K562 (cell line): ENCODE measurements around the gene TRIAP1. TPM values are rescaled to one million over a fixed set of nuclear protein-coding genes. Genes with fewer than 3 reads are reported as not detected.

ENCODE experiments used
- ATF3 ChIP-seq, 2 experiments: fragments of 450-650 bp in 1 of 2; sonication (generic) in 1 of 2; formaldehyde crosslinking in 1 of 2; IDR thresholded peaks in 1 of 2; conservative IDR thresholded peaks in 1 of 2; 2 replicates each; pipeline versions ENCODE4 v1.6.1 to v1.8.1; 2016 to 2023; ENCODE audit warnings: mild to moderate bottlenecking in 2 of 2, moderate library complexity in 2 of 2, inconsistent platforms in 1 of 2, missing genetic modification reagents in 1 of 2
- CBX1 ChIP-seq: sonication (generic); IDR thresholded peaks from 2 replicates; pipeline ENCODE4 v1.6.1; 2016; ENCODE audit warnings: antibody characterized with exemption, low read depth, mild to moderate bottlenecking
- CLOCK ChIP-seq: fragments of 250-450 bp; sonication (Bioruptor Pico); IDR thresholded peaks from 2 replicates; pipeline ENCODE4 v1.4.0; 2020; ENCODE audit warnings: mild to moderate bottlenecking, moderate library complexity, borderline replicate concordance
- E2F5 ChIP-seq: sonication (generic); formaldehyde crosslinking; IDR thresholded peaks from 2 replicates; pipeline ENCODE4 v1.8.0; 2022; ENCODE audit warnings: mild to moderate bottlenecking, missing genetic modification reagents
- EGR1 ChIP-seq: fragments of 450-650 bp; conservative IDR thresholded peaks from 2 replicates; pipeline ENCODE4 v1.6.1; 2017; ENCODE audit warnings: mild to moderate bottlenecking
- EZH2 ChIP-seq: IDR thresholded peaks from 2 replicates; pipeline ENCODE4 v1.6.1; 2012; ENCODE audit warnings: low read depth, mild to moderate bottlenecking, inconsistent platforms, low read length, borderline replicate concordance
- FIP1L1 ChIP-seq: fragments of 200-400 bp; formaldehyde crosslinking; IDR thresholded peaks from 2 replicates; pipeline ENCODE4 v1.6.1; 2018; ENCODE audit warnings: mild to moderate bottlenecking, low read depth, low read length; ENCODE audit not compliant: poor library complexity, severe bottlenecking
- FUS ChIP-seq: fragments of 200-400 bp; formaldehyde crosslinking; optimal IDR thresholded peaks from 2 replicates; pipeline ENCODE3; 2017; ENCODE audit warnings: low read depth, low read length
- HDAC2 ChIP-seq: fragments of 450-650 bp; IDR thresholded peaks from 2 replicates; pipeline ENCODE4 v1.6.1; 2016; ENCODE audit warnings: mild to moderate bottlenecking
- IFI16 ChIP-seq: fragments of 250-450 bp; sonication (Bioruptor Pico); IDR thresholded peaks from 2 replicates; pipeline ENCODE4 v2.1.2; 2022; ENCODE audit warnings: mild to moderate bottlenecking, inconsistent platforms
- MTF1 ChIP-seq: fragments of 250-450 bp; sonication (Bioruptor Pico); IDR thresholded peaks from 2 replicates; pipeline ENCODE4 v1.9.0; 2021; ENCODE audit warnings: moderate library complexity, mild to moderate bottlenecking, inconsistent platforms, borderline replicate concordance
- VEZF1 ChIP-seq: fragments of 200-800 bp; sonication (Bioruptor generic); IDR thresholded peaks from 2 replicates; pipeline ENCODE4 v1.6.1; 2017; ENCODE audit warnings: missing genetic modification characterization, missing compliant biosample characterization
- ZBTB43 ChIP-seq: sonication (generic); formaldehyde crosslinking; IDR thresholded peaks from 2 replicates; pipeline ENCODE4 v1.8.0; 2023; ENCODE audit warnings: mild to moderate bottlenecking, missing genetic modification reagents
- ZBTB5 ChIP-seq: fragments of 450-650 bp; IDR thresholded peaks from 2 replicates; pipeline ENCODE4 v1.6.1; 2017; ENCODE audit warnings: antibody characterized with exemption
- ZFPM2 ChIP-seq: fragments of 250-450 bp; sonication (Bioruptor Pico); IDR thresholded peaks from 2 replicates; pipeline ENCODE4 v1.5.1; 2022; ENCODE audit warnings: mild to moderate bottlenecking
- ZNF146 ChIP-seq: IDR thresholded peaks from one replicate; pipeline ENCODE4 v1.6.1; 2018; ENCODE audit warnings: missing compliant biosample characterization; ENCODE audit not compliant: unreplicated experiment
- polyA plus RNA-seq, 8 experiments: library from polyadenylated mRNA; depleted of rRNA in 4 of 8; stranded (reverse) in 5 of 8; unstranded in 3 of 8; fragments of >200 nt; fragmentation: Nextera tagmentation in 2 of 8; fragmentation: Illumina TruSeq in 1 of 8; extraction: Ambion mirVana in 2 of 8; extraction: Trizol in 1 of 8; gene quantifications; 2 replicates each; pipeline versions ENCODE4 v1.2.1 to v1.2.3, GENCODE V29; 2011 to 2014; ENCODE audit warnings: inconsistent platforms in 1 of 8, missing spikeins in 1 of 8
- total RNA-seq, 7 experiments: library from RNA; depleted of rRNA in 6 of 7; stranded (reverse); fragments of >200 nt in 6 of 7; fragmentation: Illumina TruSeq in 2 of 7; extraction: Trizol in 2 of 7; gene quantifications; 2 replicates each; pipeline versions ENCODE4 v1.2.1 to v1.2.3, GENCODE V29; 2011 to 2021; ENCODE audit warnings: low replicate concordance in 1 of 7

The TRIAP1 gene
- total and polyA plus RNA-seq, 9 of the 15 experiments (the other 6 are each of a cell fraction or from before 2014, with no cell fraction given), result 37.3 to 354 (median 65.4) TPM

- TF ChIP-seq CLOCK (CRISPR knock-in tag), result no peak
- TF ChIP-seq EGR1, result peak; percentile 91
- TF ChIP-seq IFI16, result no peak
- TF ChIP-seq HDAC2, result peak; percentile 88
- no peak; the same call in none of the 2 replicates for TF ChIP-seq CBX1
- TF ChIP-seq E2F5 (CRISPR knock-in tag), result no peak; the same call in 1 of the 2 replicates
- no peak for TF ChIP-seq EZH2
- TF ChIP-seq ZFPM2 (CRISPR knock-in tag), result 0 out of 2 replicates have a peak, but pooled peaks have one; percentile 9
- peak; percentile 86 for TF ChIP-seq VEZF1
- peak; percentile 16 for TF ChIP-seq ZNF146
- peak; percentile 71 for TF ChIP-seq FIP1L1
- TF ChIP-seq ZBTB43, result no peak
- no peak for TF ChIP-seq ZBTB5
- no peak for TF ChIP-seq FUS
- TF ChIP-seq MTF1 (CRISPR knock-in tag), result no peak
- peak; percentile 75 for TF ChIP-seq ATF3 (IDR thresholded peaks at IDR 0.05)
- no peak for TF ChIP-seq ATF3 (CRISPR knock-in tag; conservative IDR thresholded peaks at IDR 0.05)
Measured at GRCh38 chr12:120445911-120446843, at the start of gene TRIAP1, which contains the start of gene GATC (continued).
